GM19328 (cell line): Measurements from ENCODE around the gene SLC25A42.

Experiments
- ATAC-seq: cut with Tn5 transposase; IDR thresholded peaks from one replicate; pipeline ENCODE4 v1.9.1; 2021; ENCODE audit warnings: mild to moderate bottlenecking, moderate library complexity; ENCODE audit not compliant: unreplicated experiment

The SLC25A42 gene

GRCh38 chr19:19067276-19068072, 3.7 kb downstream of the SLC25A42 start:
- ATAC-seq, result no peak

- ATAC-seq, result no peak
Measured at GRCh38 chr19:19068659-19069654, 5.2 kb downstream of the SLC25A42 start.

GRCh38 chr19:19071897-19072296, 8.1 kb downstream of the SLC25A42 start:
- no peak for ATAC-seq

- ATAC-seq, result no peak
Measured at GRCh38 chr19:19074196-19074882, 10.5 kb downstream of the SLC25A42 start.

GRCh38 chr19:19075126-19075525, 11.3 kb downstream of the SLC25A42 start:
- ATAC-seq, result no peak

GRCh38 chr19:19076476-19076875, 12.7 kb downstream of the SLC25A42 start:
- ATAC-seq, result no peak

GRCh38 chr19:19077103-19077502, 13.3 kb downstream of the SLC25A42 start:
- no peak for ATAC-seq

GRCh38 chr19:19078801-19079200, 15.0 kb downstream of the SLC25A42 start:
- ATAC-seq, result no peak

GRCh38 chr19:19079571-19079970, 15.8 kb downstream of the SLC25A42 start:
- no peak for ATAC-seq

- no peak for ATAC-seq
Measured at GRCh38 chr19:19081642-19082151, 17.9 kb downstream of the SLC25A42 start.

GRCh38 chr19:19083413-19084178, 19.8 kb downstream of the SLC25A42 start:
- ATAC-seq, result no peak

- no peak for ATAC-seq
Measured at GRCh38 chr19:19087676-19088075, 23.9 kb downstream of the SLC25A42 start.

GRCh38 chr19:19094513-19094912, 30.7 kb downstream of the SLC25A42 start:
- ATAC-seq, result no peak

- no peak for ATAC-seq
Measured at GRCh38 chr19:19095691-19096090, 31.9 kb downstream of the SLC25A42 start.

- no peak for ATAC-seq
Measured at GRCh38 chr19:19096641-19097627, 33.1 kb downstream of the SLC25A42 start.

GRCh38 chr19:19098084-19098702, 34.4 kb downstream of the SLC25A42 start:
- no peak for ATAC-seq

GRCh38 chr19:19098703-19099632, 35.2 kb downstream of the SLC25A42 start:
- no peak for ATAC-seq
